GM19395 (cell line): ENCODE data around the gene NOCT.
"Not testable (repeated sequence)": the region's sequence is repeated elsewhere in the genome, so short reads cannot be mapped to it uniquely, and the experiment has no call there.

Source experiments
- ATAC-seq: cut with Tn5 transposase; IDR thresholded peaks from one replicate; pipeline ENCODE4 v1.9.1; 2021; ENCODE audit warnings: mild to moderate bottlenecking, moderate library complexity; ENCODE audit not compliant: unreplicated experiment

The NOCT gene

GRCh38 chr4:139015269-139015947 is at the start of gene NOCT:
TSS of gene NOCT (plus strand) at chr4:139015781. CDS start at chr4:139015982, 201 bp downstream.
- ATAC-seq = peak; percentile 94

GRCh38 chr4:138967313-138967712 is 48.3 kb upstream of the NOCT start:
- ATAC-seq = peak; percentile 98

- peak; percentile 33 for ATAC-seq
Observed at GRCh38 chr4:138972956-138973801, 42.4 kb upstream of the NOCT start.

- no peak for ATAC-seq
Observed at GRCh38 chr4:138975225-138975624, 40.4 kb upstream of the NOCT start.

- no peak for ATAC-seq
Observed at GRCh38 chr4:138976526-138976925, 39.1 kb upstream of the NOCT start.

- peak; percentile 97 for ATAC-seq
Observed at GRCh38 chr4:138977524-138977923, 38.1 kb upstream of the NOCT start.

- ATAC-seq = no peak
Observed at GRCh38 chr4:138978028-138978585, 37.5 kb upstream of the NOCT start.

GRCh38 chr4:138978600-138978999 is 37.0 kb upstream of the NOCT start:
- no peak for ATAC-seq

- no peak for ATAC-seq
Observed at GRCh38 chr4:138979742-138980141, 35.8 kb upstream of the NOCT start.

GRCh38 chr4:138981930-138982390 is 33.6 kb upstream of the NOCT start:
- no peak for ATAC-seq

GRCh38 chr4:138982754-138983153 is 32.8 kb upstream of the NOCT start:
- no peak for ATAC-seq

- no peak for ATAC-seq
Observed at GRCh38 chr4:138983690-138984089, 31.9 kb upstream of the NOCT start.

GRCh38 chr4:138984647-138985046 is 30.9 kb upstream of the NOCT start:
- ATAC-seq = no peak

- no peak for ATAC-seq
Observed at GRCh38 chr4:138992676-138993075, 22.9 kb upstream of the NOCT start.

- ATAC-seq = no peak
Observed at GRCh38 chr4:138996090-138996489, 19.5 kb upstream of the NOCT start.

GRCh38 chr4:138999666-139000065 is 15.9 kb upstream of the NOCT start:
- no peak for ATAC-seq

- not testable (repeated sequence) for ATAC-seq
Observed at GRCh38 chr4:139000134-139000533, 15.4 kb upstream of the NOCT start.

GRCh38 chr4:139001430-139001829 is 14.2 kb upstream of the NOCT start:
- not testable (repeated sequence) for ATAC-seq

- not testable (repeated sequence) for ATAC-seq
Observed at GRCh38 chr4:139003668-139004067, 11.9 kb upstream of the NOCT start.

- ATAC-seq = no peak
Observed at GRCh38 chr4:139005774-139006173, 9.8 kb upstream of the NOCT start.

- no peak for ATAC-seq
Observed at GRCh38 chr4:139007640-139008039, 7.9 kb upstream of the NOCT start.

- not testable (repeated sequence) for ATAC-seq
Observed at GRCh38 chr4:139008278-139008677, 7.3 kb upstream of the NOCT start.
